ENCODE data around the gene RAB3GAP2.
"Not testable (repeated sequence)": the region's sequence is repeated elsewhere in the genome, so short reads cannot be mapped to it uniquely, and the experiment has no call there.

The RAB3GAP2 gene

GRCh38 chr1:220291580-220291979 is 19.3 kb upstream of the RAB3GAP2 start:
- in situ Hi-C loops (cut with MboI; ENCODE audit: low sequenced_read_pairs), result no loop called here

GRCh38 chr1:220290140-220290761 is 18.0 kb upstream of the RAB3GAP2 start:
- in situ Hi-C loops (cut with MboI; ENCODE audit: low sequenced_read_pairs), result no loop called here

GRCh38 chr1:220287129-220287528 is 14.9 kb upstream of the RAB3GAP2 start:
- in situ Hi-C loops (cut with MboI; ENCODE audit: low sequenced_read_pairs), result no loop called here

- in situ Hi-C loops (cut with MboI; ENCODE audit: low sequenced_read_pairs), result no loop called here
Measured at GRCh38 chr1:220283625-220284024, 11.4 kb upstream of the RAB3GAP2 start.

- in situ Hi-C loops (cut with MboI; ENCODE audit: low sequenced_read_pairs), result no loop called here
Measured at GRCh38 chr1:220281159-220281574, 8.9 kb upstream of the RAB3GAP2 start.

- in situ Hi-C loops (cut with MboI; ENCODE audit: low sequenced_read_pairs), result no loop called here
Measured at GRCh38 chr1:220280249-220280648, 8.0 kb upstream of the RAB3GAP2 start.

GRCh38 chr1:220278991-220279390 is 6.7 kb upstream of the RAB3GAP2 start:
- in situ Hi-C loops (cut with MboI; ENCODE audit: low sequenced_read_pairs), result no loop called here

GRCh38 chr1:220275430-220275829 is 3.2 kb upstream of the RAB3GAP2 start:
- in situ Hi-C loops (cut with MboI; ENCODE audit: low sequenced_read_pairs), result no loop called here

GRCh38 chr1:220274251-220274855 is 2.1 kb upstream of the RAB3GAP2 start:
- in situ Hi-C loops (cut with MboI; ENCODE audit: low sequenced_read_pairs), result no loop called here

- in situ Hi-C loops (cut with MboI; ENCODE audit: low sequenced_read_pairs), result no loop called here
Measured at GRCh38 chr1:220272841-220273090, 513 bp upstream of the RAB3GAP2 start.

- in situ Hi-C loops (cut with MboI; ENCODE audit: low sequenced_read_pairs), result no loop called here
Measured at GRCh38 chr1:220271706-220272046, 577 bp downstream of the RAB3GAP2 start.

- in situ Hi-C loops (cut with MboI; ENCODE audit: low sequenced_read_pairs), result no loop called here
Measured at GRCh38 chr1:220269036-220269435, 3.2 kb downstream of the RAB3GAP2 start.

- in situ Hi-C loops (cut with MboI; ENCODE audit: low sequenced_read_pairs), result no loop called here
Measured at GRCh38 chr1:220267630-220268029, 4.6 kb downstream of the RAB3GAP2 start.

- in situ Hi-C loops (cut with MboI; ENCODE audit: low sequenced_read_pairs), result not testable (repeated sequence)
Measured at GRCh38 chr1:220260228-220260627, 12.0 kb downstream of the RAB3GAP2 start.

GRCh38 chr1:220259756-220260155 is 12.5 kb downstream of the RAB3GAP2 start:
- in situ Hi-C loops (cut with MboI; ENCODE audit: low sequenced_read_pairs), result not testable (repeated sequence)

GRCh38 chr1:220256194-220256593 is 16.1 kb downstream of the RAB3GAP2 start:
- in situ Hi-C loops (cut with MboI; ENCODE audit: low sequenced_read_pairs), result not testable (repeated sequence)

- in situ Hi-C loops (cut with MboI; ENCODE audit: low sequenced_read_pairs), result no loop called here
Measured at GRCh38 chr1:220255204-220255603, 17.0 kb downstream of the RAB3GAP2 start.

GRCh38 chr1:220253290-220253689 is 19.0 kb downstream of the RAB3GAP2 start:
- in situ Hi-C loops (cut with MboI; ENCODE audit: low sequenced_read_pairs), result not testable (repeated sequence)

GRCh38 chr1:220251272-220251671 is 21.0 kb downstream of the RAB3GAP2 start:
- in situ Hi-C loops (cut with MboI; ENCODE audit: low sequenced_read_pairs), result no loop called here

- in situ Hi-C loops (cut with MboI; ENCODE audit: low sequenced_read_pairs), result no loop called here
Measured at GRCh38 chr1:220250681-220251080, 21.6 kb downstream of the RAB3GAP2 start.

- in situ Hi-C loops (cut with MboI; ENCODE audit: low sequenced_read_pairs), result no loop called here
Measured at GRCh38 chr1:220249522-220249921, 22.7 kb downstream of the RAB3GAP2 start.

GRCh38 chr1:220248715-220249265 is 23.5 kb downstream of the RAB3GAP2 start:
- in situ Hi-C loops (cut with MboI; ENCODE audit: low sequenced_read_pairs), result not testable (repeated sequence)

GRCh38 chr1:220245900-220246299 is 26.4 kb downstream of the RAB3GAP2 start:
- in situ Hi-C loops (cut with MboI; ENCODE audit: low sequenced_read_pairs), result not testable (repeated sequence)
